ENCODE results near the gene SYNDIG1. TPM values are rescaled to one million over a fixed set of nuclear protein-coding genes. Genes with fewer than 3 reads are reported as not detected.

SYNDIG1 gene
- total RNA-seq (2021): 16.6 and 17.9 TPM in 2 replicates
- percentile 75 among the genes with signal in this experiment for Bru-seq, nascent RNA
- percentile 71 among the genes with signal in this experiment for BruChase-seq, experiment 1, labeled RNA remaining after a 2-hour chase
- BruChase-seq, experiment 2, labeled RNA remaining after a 6-hour chase: percentile 74 among the genes with signal in this experiment
- long read RNA-seq, transcript SYNDIG1-201 (4 exons, 2,522 nt): major isoform, 34 of 72 reads
- long read RNA-seq, partial matches to known transcripts: 9 of 72 reads
- long read RNA-seq, other reads (novel, unspliced or antisense): 29 of 72 reads

DNA sequence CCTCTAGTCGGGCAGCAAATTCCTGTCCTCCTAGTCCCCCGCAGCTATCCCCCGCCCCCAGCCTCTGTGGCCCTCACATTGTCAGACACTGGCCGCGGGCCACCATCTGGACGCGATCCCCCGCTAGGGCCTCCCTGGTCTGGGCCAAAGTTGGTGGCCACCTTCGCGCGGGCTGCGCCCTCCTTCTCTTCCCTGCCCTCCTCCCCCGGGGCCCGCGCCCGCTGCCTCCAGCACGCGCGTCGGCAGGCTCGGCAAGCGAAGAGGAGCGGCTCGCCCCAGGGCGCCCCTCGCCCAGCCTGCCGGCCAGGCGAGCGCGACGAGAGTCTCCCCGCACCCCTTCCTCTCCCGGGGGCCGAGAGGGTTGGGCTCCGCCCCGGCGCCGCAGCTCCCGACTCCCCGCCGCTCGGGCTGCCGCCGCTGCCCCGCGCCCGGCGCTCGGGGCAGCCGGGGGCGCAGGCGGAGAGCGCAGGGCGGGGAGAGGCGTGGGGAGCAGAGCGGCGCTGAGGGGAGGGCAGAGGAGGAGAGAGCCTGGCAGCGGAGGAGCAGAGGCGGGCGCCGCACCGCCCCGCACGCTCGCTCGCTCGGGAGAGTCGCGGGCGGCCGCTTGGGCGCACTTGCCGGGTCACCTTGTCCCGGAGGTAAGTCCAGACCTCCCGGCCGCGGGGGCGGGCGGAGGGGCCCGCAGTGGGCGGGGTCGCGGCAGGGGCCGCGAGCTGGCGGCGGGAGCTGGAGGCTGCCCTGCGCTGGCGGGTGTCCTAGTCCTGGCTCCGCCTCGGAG is at the start of gene SYNDIG1:
Gene SYNDIG1, plus strand, starts transcription at position 514 of the 778 bp plus-strand sequence. CDS start 73,469 bp downstream, outside the sequence.
- intact Hi-C loops (cut with micrococcal nuclease; ENCODE audit: unreplicated experiment): no loop called here
- peak within 1 kb of the TSS; percentile 71 for H3K4me3 ChIP-seq (ENCODE audit: low read depth, low read length, poor library complexity, severe bottlenecking)
- DNase-seq (ENCODE audit: low spot score): peak; percentile 66
- CTCF ChIA-PET: no interaction called here
- peak within 1 kb of the TSS; percentile 71 for H3K27ac ChIP-seq (ENCODE audit: low read depth, low read length, poor library complexity, severe bottlenecking)
- no peaks in the 10 kb centered on the region for H3K9me3 ChIP-seq (ENCODE audit: low read depth, low read length, poor library complexity, severe bottlenecking)
- TF ChIP-seq, protein P1, sequence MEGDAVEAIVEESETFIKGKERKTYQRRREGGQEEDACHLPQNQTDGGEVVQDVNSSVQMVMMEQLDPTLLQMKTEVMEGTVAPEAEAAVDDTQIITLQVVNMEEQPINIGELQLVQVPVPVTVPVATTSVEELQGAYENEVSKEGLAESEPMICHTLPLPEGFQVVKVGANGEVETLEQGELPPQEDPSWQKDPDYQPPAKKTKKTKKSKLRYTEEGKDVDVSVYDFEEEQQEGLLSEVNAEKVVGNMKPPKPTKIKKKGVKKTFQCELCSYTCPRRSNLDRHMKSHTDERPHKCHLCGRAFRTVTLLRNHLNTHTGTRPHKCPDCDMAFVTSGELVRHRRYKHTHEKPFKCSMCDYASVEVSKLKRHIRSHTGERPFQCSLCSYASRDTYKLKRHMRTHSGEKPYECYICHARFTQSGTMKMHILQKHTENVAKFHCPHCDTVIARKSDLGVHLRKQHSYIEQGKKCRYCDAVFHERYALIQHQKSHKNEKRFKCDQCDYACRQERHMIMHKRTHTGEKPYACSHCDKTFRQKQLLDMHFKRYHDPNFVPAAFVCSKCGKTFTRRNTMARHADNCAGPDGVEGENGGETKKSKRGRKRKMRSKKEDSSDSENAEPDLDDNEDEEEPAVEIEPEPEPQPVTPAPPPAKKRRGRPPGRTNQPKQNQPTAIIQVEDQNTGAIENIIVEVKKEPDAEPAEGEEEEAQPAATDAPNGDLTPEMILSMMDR (conservative IDR thresholded peaks at IDR 0.05; ENCODE audit: low read depth, low read length): no peak
- TF ChIP-seq EZH2 (IDR thresholded peaks at IDR 0.05; ENCODE audit: borderline replicate concordance, low read depth, low read length, poor library complexity, severe bottlenecking): peak; percentile 58
- no TSS peak for BruUV-seq (replicated peaks)
- POLR2A ChIA-PET (ENCODE audit: low non-redundant PET): interaction anchor here (0.6 kb wide), 1 partner anchor 219 kb away, joined by 3 read pairs; no protein-coding TSS in a partner anchor
- H3K27me3 ChIP-seq (replicated peaks; ENCODE audit: insufficient read depth, low read depth, low read length, poor library complexity): peaks cover 40% of the 10 kb centered on the region
- H3K4me1 ChIP-seq (ENCODE audit: insufficient read depth, low read length, poor library complexity, severe bottlenecking): peaks cover 18% of the 10 kb centered on the region
- H3K36me3 ChIP-seq (ENCODE audit: insufficient read depth, low read length, poor library complexity, severe bottlenecking): no peaks in the 10 kb centered on the region

DNA sequence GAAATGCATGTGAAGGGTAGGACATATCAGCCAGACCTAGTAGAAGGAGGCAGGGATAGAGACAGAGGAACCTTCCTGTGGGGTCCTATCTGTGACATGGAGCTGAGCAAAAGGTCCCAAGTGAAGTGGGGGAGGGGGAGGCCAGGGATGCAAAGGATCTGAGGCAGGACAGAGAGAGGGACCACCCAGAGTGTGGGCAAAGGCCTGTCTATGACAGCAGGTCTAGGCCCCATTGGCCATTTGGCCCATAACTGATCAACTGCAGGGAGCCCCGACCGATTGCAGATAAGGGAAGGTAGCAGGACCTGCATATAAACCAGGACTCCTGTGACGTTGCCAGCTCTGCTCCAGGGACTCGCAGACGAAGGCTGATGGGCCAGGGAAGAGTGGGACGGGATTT is 49.6 kb upstream of the SYNDIG1 start:
- H3K4me3 ChIP-seq (ENCODE audit: low read depth, low read length, poor library complexity, severe bottlenecking): no peak overlapping the region
- intact Hi-C loops (cut with micrococcal nuclease; ENCODE audit: unreplicated experiment): no loop called here
- no peak overlapping the region for H3K27ac ChIP-seq (ENCODE audit: low read depth, low read length, poor library complexity, severe bottlenecking)
- DNase-seq (ENCODE audit: low spot score): no peak
- ChIA-PET POLR2A (ENCODE audit: low non-redundant PET) (no interaction called here), CTCF (no interaction called here)
- no peaks in the 10 kb centered on the region for H3K36me3 ChIP-seq (ENCODE audit: insufficient read depth, low read length, poor library complexity, severe bottlenecking)
- no peaks in the 10 kb centered on the region for H3K4me1 ChIP-seq (ENCODE audit: insufficient read depth, low read length, poor library complexity, severe bottlenecking)
- TF ChIP-seq, protein P1 (conservative IDR thresholded peaks at IDR 0.05; ENCODE audit: low read depth, low read length): no peak
- no peak for TF ChIP-seq EZH2 (IDR thresholded peaks at IDR 0.05; ENCODE audit: borderline replicate concordance, low read depth, low read length, poor library complexity, severe bottlenecking)
- no TSS peak for BruUV-seq (replicated peaks)
- no peaks in the 10 kb centered on the region for H3K27me3 ChIP-seq (replicated peaks; ENCODE audit: insufficient read depth, low read depth, low read length, poor library complexity)
- H3K9me3 ChIP-seq (ENCODE audit: low read depth, low read length, poor library complexity, severe bottlenecking): peaks cover 3% of the 10 kb centered on the region

DNA sequence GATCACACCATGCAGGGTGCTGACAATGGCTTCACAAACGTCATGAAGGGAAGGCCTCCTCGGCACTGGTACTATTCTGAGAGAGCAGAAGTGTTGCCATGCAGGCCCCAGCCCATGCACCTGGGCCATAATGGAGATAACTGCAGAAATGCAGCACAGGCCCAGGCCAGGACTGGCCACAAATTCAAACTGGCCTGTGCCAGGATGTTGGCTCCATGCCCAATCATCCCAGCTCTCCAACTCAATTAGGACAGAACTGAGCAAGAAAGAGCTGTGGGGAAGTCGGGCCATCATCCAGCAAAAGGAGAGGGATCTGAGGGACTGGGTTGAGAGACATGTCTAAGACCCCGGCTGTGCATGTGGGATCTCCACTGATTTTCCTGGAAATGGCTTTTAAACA is 48.9 kb upstream of the SYNDIG1 start:
- Histone ChIP-seq H3K4me1 (ENCODE audit: insufficient read depth, low read length, poor library complexity, severe bottlenecking) (no peaks in the 10 kb centered on the region), H3K27me3 (replicated peaks; ENCODE audit: insufficient read depth, low read depth, low read length, poor library complexity) (no peaks in the 10 kb centered on the region), H3K9me3 (ENCODE audit: low read depth, low read length, poor library complexity, severe bottlenecking) (peaks cover 1% of the 10 kb centered on the region), H3K4me3 (ENCODE audit: low read depth, low read length, poor library complexity, severe bottlenecking) (no peak overlapping the region), H3K36me3 (ENCODE audit: insufficient read depth, low read length, poor library complexity, severe bottlenecking) (no peaks in the 10 kb centered on the region), H3K27ac (ENCODE audit: low read depth, low read length, poor library complexity, severe bottlenecking) (no peak overlapping the region)
- TF ChIP-seq, protein P1 (conservative IDR thresholded peaks at IDR 0.05; ENCODE audit: low read depth, low read length): no peak
- no peak for TF ChIP-seq EZH2 (IDR thresholded peaks at IDR 0.05; ENCODE audit: borderline replicate concordance, low read depth, low read length, poor library complexity, severe bottlenecking)
- DNase-seq (ENCODE audit: low spot score): no peak
- intact Hi-C loops (cut with micrococcal nuclease; ENCODE audit: unreplicated experiment): no loop called here
- BruUV-seq (replicated peaks): no TSS peak
- POLR2A ChIA-PET (ENCODE audit: low non-redundant PET): no interaction called here
- CTCF ChIA-PET: no interaction called here

All from A673 (cell line).